LoVo (cell line): ENCODE measurements around the gene SLC25A45.
"Not testable (repeated sequence)": the region's sequence is repeated elsewhere in the genome, so short reads cannot be mapped to it uniquely, and the experiment has no call there.

Experiments used
- DNase-seq: peaks from one replicate; pipeline ENCODE4 v3.0.0-alpha.2; 2016; ENCODE audit warnings: low spot score

Gene SLC25A45

DNA sequence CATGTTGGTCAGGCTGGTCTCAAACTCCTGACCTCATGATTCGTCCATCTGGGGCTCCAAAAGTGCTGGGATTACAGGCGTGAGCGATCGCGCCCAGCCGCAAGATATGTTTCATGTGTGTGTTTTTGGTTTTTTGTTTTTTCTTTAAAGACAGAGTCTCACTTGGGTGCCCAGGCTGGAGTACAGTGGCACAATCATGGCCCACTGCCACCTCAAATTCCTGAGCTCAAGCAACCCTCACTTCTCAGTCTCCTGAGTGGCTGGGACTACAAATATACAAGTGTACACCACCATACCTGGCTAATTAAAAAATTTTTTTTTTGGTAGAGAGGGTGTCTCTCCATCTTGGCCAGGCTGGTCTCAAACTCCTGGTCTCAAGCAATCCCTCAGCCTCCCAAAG is 19.5 kb downstream of the SLC25A45 start:
- no peak for DNase-seq

DNA sequence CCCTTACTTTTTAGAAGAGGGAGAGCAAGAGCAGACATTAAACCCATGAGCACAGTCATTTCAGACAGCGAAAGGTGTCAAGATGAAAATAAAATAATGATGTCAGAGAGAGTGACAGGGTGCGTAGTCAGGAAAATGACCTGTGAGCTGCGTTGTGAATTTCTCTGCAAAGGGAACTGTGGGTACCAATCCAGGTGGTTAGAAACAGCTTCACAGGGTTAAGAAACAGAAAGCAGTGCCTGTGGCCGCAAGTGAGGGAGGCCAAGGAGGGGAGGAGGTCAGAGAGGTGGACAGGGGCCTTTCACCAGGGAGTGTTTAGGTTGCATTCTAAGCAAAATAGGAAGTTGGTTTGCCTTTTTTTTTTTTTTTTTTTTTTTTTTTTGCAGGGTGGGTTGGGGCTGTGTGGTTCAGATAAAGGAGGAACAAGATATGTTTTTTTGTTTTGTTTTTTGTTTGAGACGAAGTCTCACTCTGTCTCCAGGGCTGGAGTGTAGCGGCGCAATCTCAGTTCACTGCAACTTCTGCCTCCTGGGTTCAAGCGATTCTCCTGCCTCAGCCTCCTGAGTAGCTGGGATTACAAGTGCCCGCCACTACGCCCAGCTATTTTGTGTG is 20.0 kb downstream of the SLC25A45 start:
- DNase-seq = no peak

DNA sequence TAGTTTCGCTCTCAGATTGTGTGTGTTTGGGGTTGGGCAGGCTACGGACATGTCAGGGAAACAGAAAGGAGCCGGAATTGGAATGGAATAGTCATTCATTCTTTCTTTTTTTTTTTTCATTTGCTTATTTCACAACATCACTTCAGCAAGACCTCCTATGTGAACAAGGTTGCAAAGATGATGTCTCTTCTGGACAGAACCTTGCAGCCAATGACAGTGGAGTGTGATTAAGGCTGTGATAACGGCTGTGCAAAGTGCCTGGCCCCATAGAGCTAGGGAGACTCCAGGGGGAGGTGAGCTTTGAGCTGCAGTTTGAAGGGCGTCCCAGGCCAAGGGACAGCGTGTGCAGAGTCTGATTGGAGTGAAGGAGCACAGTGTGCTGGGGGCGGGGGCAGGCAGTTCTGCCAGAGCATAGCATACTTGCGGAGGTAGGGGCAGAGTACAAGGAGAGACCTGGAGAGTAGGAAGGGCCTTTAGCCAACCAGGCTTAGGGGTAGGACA is 24.5 kb downstream of the SLC25A45 start:
- DNase-seq = no peak

DNA sequence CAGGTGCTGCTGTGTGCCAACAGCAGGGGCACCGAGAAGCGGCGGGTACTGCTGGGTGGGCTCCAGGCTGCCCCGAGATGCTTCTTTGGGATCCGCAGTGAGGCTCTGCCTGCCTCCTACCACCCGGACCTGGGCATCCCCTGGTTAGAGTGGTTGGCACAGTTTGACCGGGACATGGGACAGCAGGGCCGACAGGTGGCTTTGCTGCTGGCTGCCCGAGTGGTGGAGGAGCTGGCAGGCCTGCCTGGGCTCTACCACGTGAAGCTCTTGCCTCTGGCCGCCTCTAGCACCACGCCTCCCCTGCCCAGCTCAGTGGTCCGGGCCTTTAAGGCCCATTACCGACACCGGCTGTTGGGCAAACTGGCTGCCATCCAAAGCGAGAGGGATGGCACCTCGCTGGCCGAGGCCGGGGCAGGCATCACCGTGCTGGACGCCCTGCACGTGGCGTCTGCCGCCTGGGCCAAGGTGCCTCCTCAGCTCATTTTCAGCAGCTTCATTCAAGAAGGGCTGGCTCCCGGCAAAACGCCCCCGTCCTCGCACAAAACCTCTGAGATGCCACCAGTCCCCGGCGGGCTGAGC is 26.0 kb downstream of the SLC25A45 start:
- DNase-seq = no peak

DNA sequence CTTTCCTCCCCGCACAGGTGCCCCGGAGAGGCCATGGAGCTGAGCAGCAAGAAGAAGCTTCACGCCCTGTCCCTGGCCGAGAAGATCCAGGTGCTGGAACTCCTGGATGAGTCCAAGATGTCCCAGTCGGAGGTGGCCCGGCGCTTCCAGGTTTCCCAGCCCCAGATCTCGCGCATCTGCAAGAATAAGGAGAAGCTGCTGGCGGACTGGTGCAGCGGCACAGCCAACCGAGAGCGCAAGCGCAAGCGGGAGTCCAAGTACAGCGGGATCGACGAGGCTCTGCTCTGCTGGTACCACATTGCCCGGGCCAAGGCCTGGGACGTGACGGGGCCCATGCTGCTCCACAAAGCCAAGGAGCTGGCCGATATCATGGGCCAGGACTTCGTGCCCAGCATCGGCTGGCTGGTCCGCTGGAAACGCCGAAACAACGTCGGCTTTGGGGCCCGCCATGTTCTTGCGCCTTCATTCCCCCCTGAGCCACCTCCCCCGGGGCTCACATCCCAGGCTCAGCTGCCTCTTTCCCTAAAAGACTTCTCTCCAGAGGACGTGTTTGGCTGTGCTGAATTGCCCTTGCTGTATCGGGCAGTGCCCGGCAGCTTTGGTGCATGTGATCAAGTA is 26.6 kb downstream of the SLC25A45 start:
- no peak for DNase-seq

DNA sequence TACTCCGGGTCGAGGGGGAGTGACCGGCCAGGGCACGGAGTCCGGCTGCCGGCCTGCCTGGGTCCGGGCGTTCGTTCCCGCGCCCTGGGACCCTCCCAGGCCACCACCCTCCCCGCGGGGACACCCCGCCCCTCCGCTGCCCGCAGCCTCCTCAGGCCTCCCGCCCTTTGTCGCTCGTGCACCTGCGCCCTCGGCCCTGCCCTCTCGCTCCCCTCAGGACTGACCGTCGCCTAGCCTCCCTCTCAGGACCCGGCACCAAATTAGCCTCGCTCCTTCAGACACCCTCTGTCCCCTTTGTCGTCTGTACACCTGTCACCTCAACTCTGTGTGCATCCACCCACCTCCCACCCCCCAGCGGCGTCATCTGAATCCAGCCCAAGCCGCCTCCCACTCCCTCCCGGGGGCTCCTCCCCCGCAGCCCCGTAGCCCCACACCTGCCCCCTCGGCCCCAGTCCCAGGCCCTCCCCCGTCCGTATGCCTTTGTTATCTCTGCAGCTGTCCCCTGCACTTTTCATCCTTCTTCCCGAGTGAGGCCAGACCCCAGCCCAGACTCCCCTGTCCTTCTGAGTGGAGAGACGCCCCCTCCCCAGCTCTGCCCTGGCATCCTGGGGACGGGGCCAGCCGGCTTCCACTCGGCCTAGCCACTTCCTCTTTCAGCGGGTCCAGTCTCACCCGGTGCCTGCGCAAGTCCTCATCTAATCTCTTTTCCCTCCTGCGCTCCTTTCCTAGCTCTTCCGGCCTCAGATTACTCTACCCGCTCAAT is 27.3 kb downstream of the SLC25A45 start:
- DNase-seq = no peak

DNA sequence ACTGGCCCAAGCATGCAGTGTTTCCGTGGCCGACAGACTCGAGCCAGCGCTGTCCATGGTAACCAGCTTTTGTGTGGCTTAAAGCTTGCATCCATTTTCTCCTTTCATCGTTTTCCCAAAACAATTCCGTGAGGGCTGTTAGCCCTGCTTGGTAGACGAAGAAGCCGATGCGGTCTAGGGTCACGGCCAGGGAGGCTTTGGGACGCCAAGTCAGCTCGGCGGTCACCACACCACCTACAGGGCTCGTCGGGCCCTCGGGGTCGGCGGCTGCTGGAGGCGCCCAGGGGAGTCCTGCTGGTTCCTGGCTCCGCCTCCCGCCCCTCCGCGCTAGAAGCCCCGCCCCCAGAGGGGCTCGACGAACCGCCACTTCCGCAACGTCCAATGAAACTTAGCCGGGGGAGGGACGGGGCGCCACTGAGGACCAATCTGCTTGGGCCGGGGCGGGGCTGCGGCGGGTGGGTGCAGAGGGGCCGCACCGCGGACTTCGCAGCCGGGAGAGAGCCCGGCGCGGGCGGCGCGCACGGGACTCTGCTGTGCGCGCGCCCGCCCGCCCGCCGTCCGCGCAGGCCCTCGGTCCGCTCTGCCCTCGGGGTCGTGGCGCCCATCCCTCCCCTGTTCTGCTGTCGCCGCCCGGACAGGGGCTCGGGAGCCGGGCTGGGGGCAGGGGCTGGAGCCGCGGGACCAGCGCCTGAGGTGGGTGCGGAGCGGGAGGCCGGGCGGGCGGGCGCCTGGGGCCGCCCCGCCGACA is 28.0 kb downstream of the SLC25A45 start, which contains the start of gene TIGD3:
Gene TIGD3 (plus strand): TSS at position 487 of the 748 bp plus-strand sequence. CDS start 1,058 bp downstream, outside the sequence.
- DNase-seq = peak; percentile 94

DNA sequence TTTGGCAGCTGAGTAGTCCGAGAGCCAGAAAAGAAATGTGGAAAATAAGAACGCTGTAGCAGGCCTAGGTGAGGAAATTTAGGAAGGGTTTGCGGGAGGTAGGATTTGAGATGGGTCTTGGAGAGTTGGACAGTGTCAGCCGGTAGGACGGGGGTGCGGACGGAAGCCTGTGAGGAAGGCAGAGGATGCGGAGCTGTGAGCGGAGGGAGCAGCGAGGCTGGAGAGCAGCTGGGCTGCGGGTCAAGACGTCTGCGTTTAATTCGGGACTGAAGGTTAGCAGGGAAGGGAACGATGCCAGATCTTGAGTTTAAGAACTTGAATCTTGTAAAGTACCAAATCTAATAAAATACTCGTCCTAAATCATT is 28.6 kb downstream of the SLC25A45 start:
- DNase-seq = no peak

DNA sequence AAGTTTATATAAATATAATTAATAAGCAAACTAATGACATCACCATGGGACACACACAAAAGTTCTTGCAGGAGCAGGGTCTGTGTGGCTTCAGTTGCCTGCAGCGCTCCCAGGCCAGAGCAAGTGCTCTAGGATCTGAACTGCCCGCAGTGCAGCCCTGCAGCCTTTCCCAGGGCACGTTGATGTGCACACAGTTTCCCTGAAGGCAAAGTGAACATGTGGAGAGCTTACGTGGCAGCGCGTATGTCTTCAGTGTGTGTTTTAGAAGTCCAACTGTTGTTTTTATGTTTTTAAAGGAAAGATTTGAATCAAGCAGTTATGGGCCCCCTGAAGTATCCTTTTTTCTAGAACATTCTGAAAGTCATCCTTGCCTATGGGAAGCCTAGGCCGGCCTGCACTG is 29.1 kb downstream of the SLC25A45 start:
- DNase-seq = no peak

DNA sequence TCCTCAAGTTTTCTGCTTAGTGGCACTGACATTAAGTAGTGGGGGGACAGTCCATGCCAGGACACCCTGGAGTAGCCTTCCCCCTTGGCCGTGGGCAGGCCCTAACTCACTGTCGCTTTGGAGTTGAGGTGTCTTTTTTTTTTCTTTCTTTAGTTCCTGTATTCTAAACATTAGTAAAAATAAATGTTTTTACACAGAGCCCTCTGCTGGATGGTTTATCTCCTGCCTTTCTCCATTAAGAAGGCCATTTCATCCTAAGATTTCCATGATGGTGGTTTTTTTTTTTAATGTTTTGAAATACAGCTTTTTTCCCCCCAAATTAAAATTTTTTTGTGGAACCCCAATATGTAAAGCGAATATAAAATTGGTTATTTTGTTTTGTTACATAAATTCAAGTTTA is 29.7 kb downstream of the SLC25A45 start:
- no peak for DNase-seq

DNA sequence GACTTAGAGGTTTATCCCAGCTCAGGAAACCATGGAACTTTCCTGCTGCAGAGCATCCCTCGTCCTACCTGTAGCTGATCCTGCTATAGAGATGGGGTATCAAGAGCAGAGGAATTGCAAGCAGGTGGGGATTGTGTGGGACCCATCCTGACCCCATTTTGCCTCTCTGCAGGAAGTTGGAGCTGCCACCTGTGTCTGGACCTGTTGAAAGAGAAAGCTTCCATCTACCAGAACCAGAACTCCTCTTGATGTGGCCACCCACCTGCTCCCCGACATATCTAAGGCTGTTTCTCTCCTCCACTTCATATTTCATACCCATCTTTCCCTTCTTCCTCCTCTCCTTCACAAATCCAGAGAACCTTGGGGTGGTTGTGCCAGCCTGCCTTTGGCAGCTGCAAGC is 30.9 kb downstream of the SLC25A45 start:
- no peak for DNase-seq

DNA sequence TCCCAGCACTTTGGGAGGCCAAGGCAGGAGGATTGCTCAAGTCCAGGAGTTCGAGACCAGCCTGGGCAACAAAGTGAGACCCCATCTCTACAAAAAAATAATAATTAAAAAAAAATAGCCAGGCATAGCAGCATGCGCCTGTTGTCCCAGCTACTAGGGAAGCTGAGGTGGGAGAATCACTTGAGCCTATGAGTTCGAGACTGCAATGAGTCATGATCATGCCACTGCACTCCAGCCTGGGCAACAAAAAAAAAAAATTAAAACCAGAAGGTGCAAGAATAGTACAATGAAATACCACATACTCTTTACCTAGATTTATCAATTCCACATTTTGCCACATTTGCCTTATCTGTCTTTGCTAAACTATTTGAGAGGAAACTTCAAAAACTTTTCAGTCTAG is 40.6 kb downstream of the SLC25A45 start:
- no peak for DNase-seq

DNA sequence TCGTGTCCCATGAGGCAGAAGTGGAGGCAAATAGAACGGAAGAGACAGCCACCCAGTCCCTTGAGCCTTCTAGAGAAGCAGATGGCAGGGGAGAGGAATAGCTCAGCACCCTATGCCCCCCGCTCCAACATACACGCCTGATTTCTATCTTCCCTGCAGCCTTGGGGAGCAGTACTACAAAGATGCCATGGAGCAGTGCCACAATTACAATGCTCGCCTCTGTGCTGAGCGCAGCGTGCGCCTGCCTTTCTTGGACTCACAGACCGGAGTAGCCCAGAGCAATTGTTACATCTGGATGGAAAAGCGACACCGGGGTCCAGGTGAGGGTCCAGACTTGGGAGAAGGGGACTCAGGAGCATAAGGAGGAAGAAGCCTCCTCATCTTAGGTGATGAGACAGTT is 42.2 kb downstream of the SLC25A45 start:
- no peak for DNase-seq

DNA sequence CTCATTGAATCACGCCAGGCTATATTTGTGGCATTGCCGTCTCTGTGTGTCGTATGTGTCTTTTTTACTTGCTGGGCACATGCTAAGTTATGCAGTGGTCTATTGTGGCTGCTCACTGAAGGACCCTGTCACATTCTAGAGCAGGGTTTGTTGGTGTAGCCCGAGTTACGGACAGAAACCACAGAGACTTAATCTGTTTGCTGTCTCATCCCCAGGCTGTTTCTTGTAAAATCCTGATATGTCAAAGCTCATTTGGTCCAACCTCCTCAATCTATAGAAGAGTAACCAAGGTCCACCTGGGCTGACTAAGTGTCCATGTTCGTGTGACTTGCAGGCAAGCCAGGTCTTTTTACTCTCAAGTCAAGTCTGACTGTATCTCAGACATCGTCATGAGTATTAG is 43.8 kb downstream of the SLC25A45 start:
- DNase-seq = no peak

DNA sequence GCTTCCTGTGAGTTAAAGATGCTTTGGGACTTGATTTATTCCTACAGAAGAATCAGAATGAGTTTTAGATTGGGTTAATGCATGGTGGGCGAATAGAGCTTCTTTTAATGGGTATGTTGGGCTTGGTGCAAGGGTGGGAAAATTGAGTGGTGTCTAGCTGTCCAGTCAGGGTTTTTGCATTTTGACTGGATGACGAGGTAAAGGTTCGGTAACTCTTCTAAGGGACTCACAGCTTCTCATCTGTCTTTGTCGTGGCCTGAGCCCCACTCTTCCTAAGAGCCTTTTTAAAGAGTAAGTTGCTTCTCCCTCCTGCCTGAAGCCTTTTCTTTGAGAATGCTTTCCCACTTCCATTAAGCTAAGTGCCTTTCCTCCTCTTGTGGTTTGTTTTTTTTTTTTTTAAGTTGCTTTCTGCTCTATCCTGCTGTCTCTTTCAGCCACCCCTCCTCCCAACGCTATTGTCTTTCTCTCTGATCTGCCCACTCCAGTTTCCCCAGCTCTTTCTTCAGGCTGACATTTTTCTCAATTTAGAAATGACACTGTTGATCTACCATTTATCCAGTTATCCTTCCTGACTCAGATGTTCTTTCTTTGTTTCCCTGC is 47.6 kb downstream of the SLC25A45 start:
- DNase-seq = no peak

DNA sequence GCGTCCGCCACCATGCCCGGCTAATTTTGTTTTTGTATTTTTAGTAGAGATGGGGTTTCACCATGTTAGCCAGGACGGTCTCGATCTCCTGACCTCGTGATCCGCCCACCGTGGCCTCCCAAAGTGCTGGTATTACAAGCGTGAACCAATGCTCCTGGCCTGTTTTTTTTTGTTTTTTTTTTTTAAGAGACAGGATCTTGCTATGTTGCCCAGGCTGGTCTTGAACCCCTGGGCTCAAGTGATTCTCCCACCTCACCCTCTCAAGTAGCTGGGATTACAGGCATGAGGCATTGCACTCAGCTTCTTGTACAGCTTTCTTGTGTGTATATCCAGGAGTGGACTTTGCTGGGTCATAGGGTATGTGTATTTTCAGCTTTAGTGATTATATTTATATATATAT is 49.9 kb downstream of the SLC25A45 start:
- DNase-seq = not testable (repeated sequence)

DNA sequence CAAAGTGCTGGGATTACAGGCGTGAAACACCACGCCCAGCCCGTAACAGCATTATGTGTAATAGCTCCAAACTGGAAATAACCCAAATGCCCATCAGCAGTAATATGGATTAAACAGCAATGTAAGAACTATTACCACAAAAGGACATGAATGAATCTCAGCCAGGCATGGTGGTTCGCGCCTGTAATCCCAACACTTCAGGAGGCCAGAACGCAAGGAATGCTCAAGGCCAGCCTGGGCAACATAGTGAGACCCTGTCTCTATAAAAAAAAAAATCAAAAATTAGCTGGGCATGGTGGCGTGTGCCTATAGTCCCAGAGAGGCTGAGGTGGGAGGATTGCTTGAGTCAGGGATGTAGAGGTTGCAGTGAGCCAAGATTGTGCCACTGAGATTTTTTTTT is 51.9 kb downstream of the SLC25A45 start:
- no peak for DNase-seq

DNA sequence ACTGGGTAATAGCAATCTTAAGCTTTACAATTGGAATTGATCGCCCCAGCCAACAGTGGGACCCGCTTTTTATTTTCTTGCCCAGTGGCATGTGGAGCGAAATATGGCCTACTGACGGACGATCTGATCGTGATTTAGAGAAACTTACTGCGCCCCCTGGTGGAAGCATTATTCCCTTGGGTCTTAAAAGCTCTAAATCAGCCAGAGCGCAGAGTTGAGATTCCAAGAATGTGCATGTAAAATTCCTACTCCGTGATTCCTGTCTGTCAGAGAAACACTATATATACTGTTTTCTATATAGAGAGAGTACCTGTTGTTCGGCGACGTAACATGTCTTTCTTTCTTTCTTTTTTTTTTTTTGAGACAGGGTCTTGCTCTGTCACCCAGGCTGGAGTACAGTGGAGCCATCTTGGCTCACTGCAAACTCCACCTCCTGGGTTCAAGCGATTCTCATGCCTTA is 52.5 kb downstream of the SLC25A45 start:
- DNase-seq = peak; percentile 92

DNA sequence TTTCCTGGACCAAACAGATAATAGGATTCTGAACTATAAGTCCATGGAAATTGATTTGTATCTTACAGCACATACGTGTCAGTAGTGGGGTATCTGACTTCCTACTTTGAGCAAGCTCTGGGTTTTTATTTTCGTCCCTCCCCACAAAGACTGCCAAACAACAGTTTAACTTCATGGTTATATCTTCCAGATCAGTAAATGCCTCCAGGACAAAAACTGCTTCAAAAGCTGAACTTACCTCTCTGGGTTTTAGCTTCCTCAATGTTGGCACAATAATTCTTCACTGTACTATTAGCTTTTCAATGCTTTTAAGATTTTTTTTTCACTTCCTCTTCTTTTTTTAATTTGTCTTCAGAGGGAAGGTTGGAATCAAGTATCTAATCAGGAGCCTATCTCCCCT is 53.0 kb downstream of the SLC25A45 start:
- no peak for DNase-seq

DNA sequence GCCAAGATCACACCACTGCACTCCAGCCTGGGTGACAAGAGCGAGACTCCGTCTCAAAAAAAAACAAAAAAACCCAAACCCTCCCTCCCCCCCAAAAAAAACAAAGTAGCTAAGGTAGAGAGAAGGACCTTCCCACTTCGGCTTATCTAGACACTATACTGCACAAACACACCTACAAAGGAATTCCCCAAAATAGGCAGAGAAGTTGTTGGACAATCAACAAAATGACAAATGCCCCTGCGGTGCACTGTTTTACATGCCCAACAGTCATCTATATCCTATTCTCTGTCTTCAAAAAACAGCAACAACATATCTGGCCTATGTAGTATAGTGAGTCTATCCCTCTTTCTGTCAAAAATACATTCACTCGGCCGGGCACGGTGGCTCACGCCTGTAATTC is 55.4 kb downstream of the SLC25A45 start:
- DNase-seq = no peak

DNA sequence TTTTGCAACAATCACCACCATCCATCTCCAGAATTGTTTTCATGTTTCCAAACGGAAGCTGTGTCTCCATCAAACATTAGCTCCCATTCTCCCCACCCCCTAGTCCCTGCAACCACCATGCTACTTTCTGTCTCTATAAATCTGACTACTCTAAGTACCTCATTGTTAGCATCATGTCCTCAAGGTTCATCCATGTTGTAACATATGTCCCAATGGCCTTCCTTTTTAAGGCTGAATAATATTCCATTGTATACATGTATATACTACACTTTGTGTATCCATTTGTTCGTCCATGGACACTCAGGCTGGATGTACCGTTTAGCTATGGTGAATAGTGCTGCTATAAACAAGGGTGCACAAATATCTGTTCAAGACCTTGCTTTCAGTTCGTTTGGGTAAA is 57.0 kb downstream of the SLC25A45 start:
- no peak for DNase-seq
